NK-92 treated with Interleukin-12 subunit alpha and Interleukin-12 subunit beta, amount 100 ng/mL, for 24 hours (cell line): ENCODE measurements around the gene LCMT1.
"Not testable (repeated sequence)": the region's sequence is repeated elsewhere in the genome, so short reads cannot be mapped to it uniquely, and the experiment has no call there.

Experiments
- DNase-seq: peaks from one replicate; lab custom pipeline; 2025; lab: John Stamatoyannopoulos, UW

The LCMT1 gene

DNA sequence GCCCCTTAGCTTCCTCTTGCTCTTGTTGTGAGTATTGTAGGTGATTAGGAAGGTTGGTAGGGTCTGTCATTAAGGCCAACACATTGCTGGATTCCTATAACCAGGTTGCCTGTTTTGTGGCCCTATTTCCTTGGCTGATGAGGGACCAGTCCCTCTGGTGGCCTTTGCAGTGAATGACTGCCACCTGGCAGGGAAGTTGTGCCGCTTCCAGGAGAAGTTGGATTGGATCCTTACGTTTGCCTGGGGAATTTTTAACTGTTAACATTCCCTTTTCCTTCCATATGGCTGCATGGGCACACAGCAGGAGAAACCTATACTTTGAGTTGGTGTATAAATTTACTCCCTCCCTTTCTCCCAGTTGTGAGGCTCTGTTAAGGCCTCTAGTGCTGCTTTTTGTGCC is 32.4 kb downstream of the LCMT1 start:
- DNase-seq: no peak

DNA sequence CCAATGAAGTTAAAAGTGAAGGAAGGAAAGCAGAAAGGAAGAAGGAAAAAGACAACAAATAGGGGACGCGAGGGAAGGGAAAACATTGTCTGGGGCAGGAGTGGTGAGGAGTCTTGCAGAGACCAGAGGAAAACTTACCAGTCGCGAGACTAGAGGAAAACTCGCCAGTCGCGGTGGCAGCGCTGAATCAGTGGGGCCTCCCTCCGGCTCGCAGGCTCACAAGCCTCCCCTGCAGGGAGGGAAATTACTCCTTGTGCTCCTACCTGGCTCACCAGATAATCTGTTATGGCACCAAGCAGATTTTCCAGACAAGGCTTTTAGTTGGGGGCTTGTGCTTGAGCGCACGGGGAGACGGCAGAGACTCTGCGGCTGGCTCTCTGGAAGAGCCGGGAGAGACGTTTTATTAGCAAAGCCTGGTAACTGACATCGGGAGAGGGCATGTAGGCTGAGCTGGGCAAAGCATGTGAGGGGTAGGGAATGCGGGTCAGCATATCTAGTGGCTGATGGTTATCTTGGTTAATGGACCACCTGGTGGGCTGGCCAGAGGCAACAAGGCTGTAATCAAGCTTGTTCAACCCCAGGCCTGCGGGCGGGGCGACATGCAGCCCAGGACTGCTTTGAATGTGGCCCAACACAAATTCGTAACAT is 37.1 kb downstream of the LCMT1 start:
- DNase-seq: no peak

DNA sequence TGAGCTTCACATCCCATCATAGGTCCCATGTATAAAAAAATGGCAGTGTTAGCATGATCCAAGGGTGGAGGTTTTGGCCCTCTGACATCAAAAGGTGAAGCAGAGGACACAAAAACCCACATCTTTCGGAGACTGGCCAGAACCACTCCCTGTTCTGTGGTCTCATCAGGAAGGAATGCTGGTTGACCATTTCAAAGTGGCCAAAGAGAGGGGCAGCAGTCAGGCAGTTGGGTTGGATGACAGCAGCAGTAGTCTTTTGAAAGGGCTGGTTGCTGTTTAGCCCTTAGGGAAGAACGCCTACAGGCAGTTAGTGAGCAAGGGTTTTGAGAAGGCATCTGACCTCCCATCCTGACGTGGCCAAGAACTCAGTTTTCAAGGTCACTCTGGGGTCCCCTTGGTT is 40.5 kb downstream of the LCMT1 start:
- DNase-seq: no peak

DNA sequence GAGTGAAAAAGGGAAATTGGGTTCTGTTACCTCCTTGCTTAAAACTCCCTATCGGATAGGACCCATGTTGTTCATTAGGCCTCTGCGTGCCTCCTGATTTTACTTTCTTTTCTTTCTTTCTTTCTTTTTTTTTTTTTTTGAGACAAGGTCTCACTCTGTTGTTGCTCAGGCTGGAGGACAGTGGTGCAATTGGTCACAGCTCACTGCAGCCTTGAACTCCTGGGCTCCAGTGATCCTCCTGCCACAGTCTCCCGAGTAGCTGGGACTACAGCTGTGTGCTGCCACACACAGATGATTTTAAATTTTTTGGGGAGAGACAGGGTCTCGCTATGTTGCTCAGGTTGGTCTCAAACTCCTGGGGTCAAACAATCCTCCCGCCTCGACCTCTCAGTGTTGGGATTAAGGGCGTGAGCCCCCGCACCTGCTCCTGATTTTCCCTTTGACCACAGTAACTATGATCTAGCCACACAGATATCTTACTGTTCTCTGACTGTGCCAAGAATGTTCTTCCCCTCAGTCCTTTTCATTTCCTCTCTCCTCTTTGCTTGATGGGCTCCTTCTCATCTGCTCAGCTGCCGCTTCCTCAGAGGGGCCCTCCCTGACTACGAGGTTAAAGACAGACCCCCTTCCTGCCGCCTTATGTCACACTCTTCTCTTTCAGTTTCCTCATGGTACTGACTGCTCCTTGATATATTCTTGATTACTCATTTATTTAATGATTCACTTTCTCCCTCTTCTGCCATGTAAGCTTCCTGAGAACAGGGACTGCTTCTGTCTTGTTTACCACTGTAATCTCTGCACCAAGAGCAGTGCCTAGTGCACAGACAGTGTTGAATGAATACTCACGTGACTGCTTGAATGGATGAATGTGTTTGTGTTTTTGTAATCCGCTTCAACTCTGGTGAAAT is 44.3 kb downstream of the LCMT1 start:
- DNase-seq: no peak

DNA sequence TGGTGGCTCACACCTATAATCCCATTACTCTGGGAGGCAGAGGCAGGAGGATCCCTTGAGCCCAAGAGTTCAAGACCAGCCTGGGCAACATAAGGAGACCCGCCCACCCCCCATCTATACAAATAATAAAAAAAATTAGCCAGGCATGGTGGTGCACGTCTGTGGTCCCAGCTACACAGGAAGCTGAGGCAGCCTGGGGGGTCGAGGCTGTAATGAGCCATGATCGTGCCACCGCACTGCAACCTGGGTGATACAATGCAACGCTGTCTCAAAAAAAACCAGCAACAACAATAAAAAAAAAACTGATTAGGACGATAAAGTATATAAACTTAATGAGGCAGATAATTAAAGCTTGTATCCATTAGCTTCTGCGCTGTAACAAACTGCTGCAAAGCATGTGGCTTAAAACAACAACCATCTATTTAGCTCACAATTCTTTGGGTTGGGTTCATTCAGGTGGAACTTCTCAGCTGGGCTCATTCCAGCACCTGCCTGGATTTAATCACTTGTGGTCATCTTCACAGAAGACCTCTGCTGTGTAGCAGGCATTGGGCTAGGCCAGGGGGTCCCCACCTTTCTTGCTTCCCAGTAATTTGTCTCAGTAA is 45.8 kb downstream of the LCMT1 start:
- DNase-seq: no peak

DNA sequence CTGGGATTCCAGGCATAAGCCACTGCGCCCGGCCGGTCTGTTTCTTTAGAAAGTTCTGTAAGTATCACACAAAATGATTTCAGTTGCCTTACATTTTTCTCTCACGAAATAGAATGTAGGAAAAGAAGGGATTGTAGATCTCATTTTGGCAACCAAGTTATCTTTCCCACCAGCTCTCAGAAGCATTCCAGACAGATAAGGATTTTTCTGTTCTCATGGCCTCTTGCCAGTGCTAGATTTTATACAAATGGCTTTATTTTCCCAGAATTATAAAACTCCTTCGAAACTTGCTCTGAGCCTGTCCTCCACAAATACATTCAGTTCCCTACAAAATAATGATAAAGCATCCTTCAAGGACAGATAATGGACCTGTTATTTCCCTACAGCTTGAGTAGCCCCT is 46.9 kb downstream of the LCMT1 start:
- no peak for DNase-seq

DNA sequence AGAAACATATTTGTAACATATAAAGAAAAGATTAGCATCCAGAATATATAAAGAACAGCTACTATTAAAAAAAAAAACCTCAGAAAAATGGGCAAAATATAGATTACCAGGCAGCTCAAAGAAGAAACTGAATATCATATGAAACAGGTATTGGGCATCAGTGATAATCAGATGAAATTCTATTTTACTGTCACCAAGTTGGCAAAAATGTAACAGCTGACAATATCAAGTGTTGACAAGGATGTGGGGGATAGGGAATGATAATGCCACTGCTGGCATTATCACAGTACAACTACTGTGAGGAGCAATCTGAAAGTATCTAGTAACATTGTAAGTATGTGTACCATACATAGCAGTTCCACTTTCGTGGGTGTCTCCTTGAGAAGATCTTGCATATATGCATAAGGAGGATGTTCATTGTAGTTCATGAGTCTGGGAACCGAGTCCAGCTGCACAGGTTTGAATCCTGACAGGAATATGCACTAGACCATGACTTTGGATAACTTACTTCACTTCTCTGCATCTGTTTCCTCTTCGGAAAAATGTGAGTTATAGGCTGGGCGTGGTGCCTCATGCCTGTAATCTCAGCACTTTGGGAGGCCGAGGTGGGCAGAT is 50.3 kb downstream of the LCMT1 start:
- no peak for DNase-seq

DNA sequence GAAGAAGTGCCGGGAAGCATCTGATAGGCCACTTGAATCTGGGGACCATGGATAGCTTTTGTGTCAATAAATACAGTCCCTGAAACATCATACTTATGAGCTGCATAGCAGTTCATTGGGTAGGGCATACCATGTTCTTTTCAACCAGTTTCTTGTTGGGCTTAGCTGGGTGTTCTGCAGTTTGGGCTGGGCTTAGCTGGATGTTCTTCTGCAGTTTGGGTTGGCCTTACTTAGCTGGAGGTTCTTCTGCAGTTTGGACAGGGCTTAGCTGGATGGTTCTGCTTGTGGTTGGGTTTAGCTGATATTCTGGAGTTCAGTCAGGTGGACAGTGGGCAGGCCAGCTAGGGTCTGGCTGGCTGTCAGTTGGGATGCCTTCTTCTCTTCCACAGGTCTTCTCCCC is 52.1 kb downstream of the LCMT1 start:
- no peak for DNase-seq

DNA sequence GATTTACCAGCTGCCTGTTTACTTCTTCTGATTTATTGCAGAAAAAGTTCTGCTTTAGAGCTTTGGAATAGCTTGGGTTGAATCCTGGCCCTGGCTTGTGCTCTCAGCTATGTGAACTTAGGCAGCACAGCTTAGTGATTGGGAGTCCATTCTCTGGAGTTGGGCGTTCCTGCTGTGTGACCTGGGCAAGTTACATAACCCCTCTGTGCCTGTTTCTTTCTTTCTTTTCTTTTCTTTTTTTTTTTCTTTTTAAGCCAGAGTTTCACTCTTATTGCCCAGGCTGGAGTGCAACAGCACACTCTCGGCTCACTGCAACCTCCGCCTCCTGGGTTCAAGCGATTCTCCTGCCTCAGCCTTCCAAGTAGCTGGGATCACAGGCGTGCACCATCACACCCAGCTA is 53.7 kb downstream of the LCMT1 start:
- DNase-seq: no peak

DNA sequence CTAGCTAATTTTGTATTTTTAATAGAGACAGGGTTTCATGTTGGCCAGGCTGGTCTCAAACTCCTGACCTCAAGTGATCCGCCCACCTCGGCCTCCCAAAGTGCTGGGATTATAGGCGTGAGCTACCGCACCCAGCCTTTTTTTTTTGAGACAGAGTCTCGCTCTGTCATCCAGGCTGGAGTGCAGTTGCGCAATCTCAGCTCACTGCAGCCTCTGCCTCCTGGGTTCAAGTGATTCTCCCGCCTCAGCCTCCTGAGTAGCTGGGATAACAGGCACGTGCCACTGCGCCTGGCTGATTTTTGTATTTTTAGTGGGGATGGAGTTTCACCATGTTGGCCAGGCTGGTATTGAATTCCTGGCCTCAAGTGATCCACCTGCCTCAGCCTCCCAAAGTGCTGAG is 56.4 kb downstream of the LCMT1 start:
- DNase-seq: not testable (repeated sequence)

DNA sequence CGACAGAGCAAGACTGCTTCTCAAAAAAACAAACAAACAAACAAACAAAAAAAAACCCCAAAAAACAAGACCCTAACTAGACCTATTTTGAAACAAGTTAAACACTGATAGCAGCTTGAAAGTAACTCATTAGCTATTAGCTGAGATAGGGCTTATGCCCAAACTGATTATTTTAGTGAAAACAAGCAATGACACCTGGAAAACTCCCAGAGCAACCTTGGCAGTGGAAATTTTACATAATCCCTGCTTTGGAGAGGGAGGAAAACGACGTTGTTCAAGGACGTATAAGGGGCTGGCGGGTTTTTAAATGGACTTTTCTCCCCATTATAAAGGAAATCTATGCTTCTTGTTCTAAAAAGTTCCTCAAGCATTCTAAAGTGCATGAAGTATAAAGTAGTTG is 59.8 kb downstream of the LCMT1 start:
- no peak for DNase-seq

DNA sequence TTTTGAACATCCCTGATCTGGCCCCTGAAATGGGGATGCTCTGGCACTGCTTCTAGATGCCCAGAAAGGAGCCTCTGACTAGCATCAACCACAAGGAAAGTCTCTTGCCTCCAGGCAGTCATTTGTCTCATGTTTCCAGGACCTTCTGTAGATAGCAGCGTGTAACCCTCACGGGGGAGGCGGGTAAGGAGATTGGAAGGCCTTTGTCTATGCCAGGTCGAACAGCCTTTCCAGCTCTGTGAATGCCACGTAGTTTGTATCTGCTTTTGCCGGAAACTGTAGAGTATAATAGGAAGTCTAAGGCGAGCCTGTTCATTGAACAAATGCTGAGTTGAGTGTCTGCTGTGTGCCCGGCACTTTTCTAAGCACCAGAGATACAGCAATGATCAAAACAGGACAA is 61.3 kb downstream of the LCMT1 start:
- DNase-seq: no peak

DNA sequence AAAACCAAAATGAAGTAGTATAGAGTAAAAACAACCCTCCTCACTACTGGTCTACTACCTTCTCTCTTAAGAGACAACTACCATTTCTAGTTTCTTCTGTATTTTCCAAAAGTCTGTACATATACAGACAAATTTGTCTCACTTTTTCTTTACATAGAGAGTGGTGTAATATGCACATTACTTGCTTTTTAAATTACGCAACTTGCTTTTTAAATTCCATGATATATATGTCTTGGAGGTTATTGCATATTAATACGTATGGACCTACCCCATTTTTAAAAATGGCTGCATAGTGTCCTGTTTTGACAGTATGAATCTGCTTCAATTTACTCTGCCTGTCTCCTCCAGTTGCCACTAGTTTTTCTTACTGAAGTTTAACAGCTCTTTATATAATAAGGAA is 62.7 kb downstream of the LCMT1 start:
- DNase-seq: no peak

DNA sequence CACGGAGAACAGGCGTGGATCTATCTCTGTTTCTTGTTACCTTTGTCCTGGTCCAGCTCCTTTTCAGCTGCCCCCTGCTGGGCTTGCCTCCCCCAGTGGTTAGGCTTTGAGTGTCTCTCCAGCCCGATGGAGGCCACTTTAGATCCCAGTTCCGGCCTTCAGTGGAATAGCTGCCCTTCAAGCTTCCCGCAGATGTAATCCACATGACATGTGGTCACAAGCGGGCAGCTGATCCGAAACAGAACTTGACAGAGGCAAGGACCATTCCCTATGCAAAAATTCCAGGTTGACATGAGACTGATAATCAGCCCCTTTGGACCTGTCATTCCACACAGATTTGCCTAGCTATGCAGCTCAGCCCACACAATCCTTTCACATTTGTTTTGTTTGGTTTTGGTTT is 64.6 kb downstream of the LCMT1 start:
- no peak for DNase-seq

DNA sequence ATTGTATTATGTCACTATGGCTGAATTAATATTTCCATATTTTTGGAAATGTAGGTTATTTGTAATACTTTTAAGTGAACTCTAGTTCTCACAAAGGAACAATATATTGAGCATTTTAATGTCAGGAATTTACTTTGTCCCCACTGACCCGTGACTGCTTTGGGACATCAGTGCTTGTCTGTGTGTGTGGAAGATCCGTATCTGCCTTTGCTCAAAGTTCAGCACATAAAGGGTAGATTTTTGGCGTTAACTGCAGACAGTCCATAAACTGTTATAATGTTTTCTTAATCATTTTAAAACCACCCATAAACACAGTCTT is 65.9 kb downstream of the LCMT1 start:
- DNase-seq: no peak

DNA sequence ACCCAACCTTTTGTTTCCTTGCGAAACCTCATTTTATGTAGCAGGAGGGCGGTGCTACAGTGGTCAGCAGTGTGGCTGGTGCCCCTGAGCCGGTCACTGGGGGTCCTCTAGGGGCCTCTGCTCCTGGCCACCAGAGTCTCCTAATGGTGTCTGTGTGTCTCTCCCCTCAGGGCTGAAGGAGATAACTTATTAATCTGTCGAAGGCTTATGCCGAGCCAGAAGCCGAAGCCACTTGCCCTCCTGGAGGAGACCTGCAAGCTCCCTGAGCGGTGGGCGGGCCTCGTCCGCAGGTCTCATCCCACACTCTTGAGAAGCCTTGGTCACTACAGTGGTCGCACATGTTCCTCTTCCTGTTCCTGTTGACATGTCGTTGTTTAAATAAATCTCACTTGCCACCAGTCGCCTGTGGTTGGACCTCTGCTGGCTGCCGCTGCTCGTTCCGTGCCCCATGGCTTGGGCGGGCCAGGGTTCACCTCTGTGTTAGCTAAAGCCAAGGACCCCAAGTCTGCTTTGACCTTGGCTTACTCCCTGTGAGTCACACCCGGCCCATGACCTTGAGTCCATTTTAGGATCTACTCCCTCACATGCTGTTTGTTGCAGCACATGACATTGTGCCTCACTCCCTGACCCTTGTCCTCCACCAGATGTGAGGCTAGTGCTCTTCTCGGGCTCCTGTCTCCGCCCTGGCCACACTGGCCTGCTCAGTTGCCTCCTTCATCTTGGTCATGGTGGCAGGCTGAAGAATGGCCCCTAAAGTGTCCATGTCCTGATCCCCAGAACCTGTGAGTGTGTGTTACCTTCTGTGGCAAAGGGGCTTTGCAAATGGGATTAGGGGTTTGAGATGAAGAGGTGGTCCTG is 66.5 kb downstream of the LCMT1 start:
- no peak for DNase-seq

DNA sequence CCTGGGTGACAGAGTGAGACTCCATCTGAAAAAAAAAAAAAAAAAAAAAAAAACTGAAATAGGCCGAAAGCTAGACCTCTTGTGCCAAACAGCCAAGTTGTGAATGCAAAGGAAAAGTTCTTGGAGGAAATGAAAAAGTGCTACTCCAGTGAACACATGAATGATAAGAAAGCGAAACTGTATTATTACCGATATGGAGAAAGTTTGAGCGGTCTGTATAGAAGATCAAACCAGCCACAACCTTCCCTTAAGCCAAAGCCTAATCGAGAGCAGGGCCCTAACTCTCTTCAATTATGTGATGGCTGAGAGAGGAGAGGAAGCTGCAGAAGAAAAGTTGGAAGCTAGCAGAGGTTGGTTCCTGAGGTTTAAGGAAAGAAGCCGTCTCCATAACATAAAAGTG is 69.7 kb downstream of the LCMT1 start:
- not testable (repeated sequence) for DNase-seq

DNA sequence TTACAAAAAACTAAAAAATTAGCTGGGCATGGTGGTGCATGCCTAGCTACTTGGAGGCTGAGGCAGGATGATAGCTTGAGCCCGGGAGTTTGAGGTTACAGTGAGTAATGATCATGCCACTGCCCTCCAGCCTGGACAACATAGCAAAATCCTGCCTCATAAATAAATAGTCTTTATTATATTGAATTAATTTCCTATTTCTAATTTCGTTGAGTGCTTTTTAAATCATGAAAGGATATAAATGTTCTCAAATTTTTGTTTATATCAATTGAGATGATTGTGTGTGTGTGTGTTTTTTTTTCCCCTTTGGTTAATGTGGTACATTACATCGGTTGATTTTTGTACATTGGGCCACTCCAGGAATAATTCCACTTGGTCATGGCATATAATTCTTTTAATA is 73.2 kb downstream of the LCMT1 start:
- no peak for DNase-seq

DNA sequence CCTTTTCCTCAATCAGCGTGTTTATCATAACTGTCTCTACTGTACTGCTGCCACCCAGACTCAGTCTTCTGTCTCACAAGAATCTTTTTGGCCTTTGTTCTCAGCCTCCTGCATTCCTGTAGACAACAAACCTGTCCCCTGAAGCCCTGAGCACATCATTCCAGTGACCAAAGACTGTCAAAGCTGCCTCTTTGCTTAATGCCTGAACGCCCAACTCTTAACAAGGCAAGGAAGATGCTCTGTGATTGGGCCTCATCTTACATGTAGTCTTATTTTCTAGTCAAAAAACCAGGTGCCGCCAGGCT is 75.9 kb downstream of the LCMT1 start:
- DNase-seq: no peak

DNA sequence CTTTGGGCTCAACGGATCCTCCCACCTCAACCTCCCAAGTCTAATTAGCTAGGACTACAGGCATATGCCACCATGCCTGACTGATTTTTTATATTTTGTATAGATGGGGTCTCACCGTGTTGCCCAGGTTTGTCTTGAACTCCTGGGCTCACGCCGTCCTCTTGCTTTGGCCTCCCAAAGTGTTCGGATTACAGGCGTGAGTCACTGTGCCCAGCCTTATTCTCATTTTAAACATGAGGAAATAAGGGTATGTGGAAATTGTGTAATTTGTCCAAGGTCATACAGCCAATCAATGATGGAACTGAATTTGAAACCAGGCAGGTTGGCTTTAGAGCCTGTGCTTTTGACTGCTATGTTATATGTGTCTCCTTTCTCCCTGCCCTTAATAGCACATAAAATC is 77.8 kb downstream of the LCMT1 start:
- no peak for DNase-seq

DNA sequence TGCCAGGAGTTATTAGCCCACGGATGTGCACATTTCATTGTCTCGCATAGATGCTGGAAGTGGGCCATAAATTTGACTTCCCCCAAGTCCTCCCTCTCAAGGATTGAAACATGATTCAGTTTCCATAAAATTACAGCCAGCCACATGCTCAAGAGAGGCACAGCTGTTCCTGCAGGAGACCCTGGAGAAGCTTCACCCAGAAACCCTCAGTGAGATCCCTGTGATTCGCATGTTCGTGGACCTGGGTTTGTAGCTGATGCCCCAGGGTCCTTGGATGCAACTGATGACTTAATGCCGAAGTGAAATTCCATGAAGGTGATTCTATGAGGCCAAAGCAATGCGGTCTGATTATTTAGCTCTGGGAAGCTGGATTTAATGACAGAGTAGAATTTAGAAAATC is 80.6 kb downstream of the LCMT1 start:
- no peak for DNase-seq

DNA sequence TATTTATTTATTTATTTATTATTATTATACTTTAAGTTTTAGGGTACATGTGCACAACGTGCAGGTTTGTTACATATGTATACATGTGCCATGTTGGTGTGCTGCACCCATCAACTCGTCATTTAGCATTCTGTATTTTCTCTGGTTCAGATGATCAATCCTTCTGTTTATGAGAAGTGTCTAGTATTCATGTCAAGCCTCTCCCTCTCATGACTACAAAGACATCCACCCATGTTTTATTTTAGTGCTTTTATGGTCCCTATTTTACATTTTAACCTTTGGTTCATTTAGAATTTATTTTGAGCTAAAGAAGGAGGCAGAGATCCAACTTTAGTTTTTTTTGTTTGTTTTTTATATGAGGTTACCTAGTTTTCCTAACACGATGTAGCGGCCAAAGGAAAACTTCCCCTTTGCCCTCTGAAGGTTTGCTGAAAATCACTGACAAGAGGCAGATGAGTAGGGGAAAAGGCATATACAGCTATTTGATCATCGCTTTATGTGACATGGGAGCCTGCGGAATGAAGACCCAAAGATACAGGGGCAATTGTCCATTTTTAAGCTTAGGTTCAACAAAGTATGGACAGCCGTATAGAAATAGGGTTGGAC is 82.8 kb downstream of the LCMT1 start:
- DNase-seq: no peak
